GM12878 (cell line): Measurements from ENCODE around the gene GALK1. TPM values are rescaled to one million over a fixed set of nuclear protein-coding genes. Genes with fewer than 3 reads are reported as not detected.

Source experiments
- ATAC-seq: fragments of 200-7000 bp; cut with Tn5 transposase; 3 replicates; pipeline ENCODE4 v1.9.1; 2020; ENCODE audit warnings: mild to moderate bottlenecking, moderate library complexity
- BruUV-seq: library from RNA; stranded (reverse); fragments of 400-500 nt; replicated peaks from 2 replicates; lab custom pipeline; 2021; lab: Mats Ljungman, UMichigan
- CTCF ChIA-PET: fragments of 300-600 bp; sonication (Branson Sonifier 250); formaldehyde crosslinking; extraction: SDS; loops from one replicate; lab custom pipeline; 2021; ENCODE audit warnings: inconsistent platforms; lab: Yijun Ruan, JAX
- POLR2A ChIA-PET: fragments of 350-600 bp; formaldehyde crosslinking; extraction: SDS; loops from one replicate; lab custom pipeline; 2021; ENCODE audit warnings: inconsistent platforms; lab: Charles Lee
- RAD21 ChIA-PET: fragments of 300-600 bp; sonication (Branson Sonifier 250); formaldehyde crosslinking; loops from one replicate; lab custom pipeline; 2023; ENCODE audit warnings: antibody characterized with exemption; ENCODE audit not compliant: unreplicated experiment; lab: Charles Lee
- SMC1A ChIA-PET: fragments of 300-600 bp; sonication (Branson Sonifier 250); formaldehyde crosslinking; loops from one replicate; lab custom pipeline; 2023; ENCODE audit not compliant: unreplicated experiment, uncharacterized antibody; lab: Charles Lee
- DNase-seq: peaks from one replicate; pipeline ENCODE4 v3.0.0-alpha.2; 2011; ENCODE audit warnings: low read depth, low spot score
- FAIRE-seq: peaks from 3 replicates; lab custom pipeline; 2011; peaks lifted over from hg19 to GRCh38; lab: Jason Lieb, UNC
- H2AFZ ChIP-seq: 2 replicates; pipeline ENCODE4 v1.6.0; 2011; ENCODE audit warnings: low read depth, low read length, control low read depth; ENCODE audit not compliant: control insufficient read depth
- H3K27ac ChIP-seq: 2 replicates; pipeline ENCODE4 v1.5.1; 2011; ENCODE audit warnings: control low read depth; ENCODE audit not compliant: control insufficient read depth, insufficient read depth
- H3K27me3 ChIP-seq, 2 experiments: replicated peaks in 1 of 2; 2 replicates each; pipeline versions ENCODE4 v1.6.0 to v1.6.1; 2011; ENCODE audit warnings: low read length in 1 of 2; ENCODE audit not compliant: control insufficient read depth in 2 of 2, insufficient read depth in 2 of 2
- H3K36me3 ChIP-seq, 2 experiments: 2 replicates each; pipeline ENCODE4 v1.5.1; 2011; ENCODE audit warnings: low read length in 1 of 2; ENCODE audit not compliant: control insufficient read depth in 2 of 2, insufficient read depth in 2 of 2
- H3K4me1 ChIP-seq: 2 replicates; pipeline ENCODE4 v1.6.1; 2011; ENCODE audit warnings: mild to moderate bottlenecking, low read length, moderate library complexity, mixed read lengths; ENCODE audit not compliant: control insufficient read depth, insufficient read depth
- H3K4me2 ChIP-seq: 2 replicates; pipeline ENCODE4 v1.6.0; 2011; ENCODE audit warnings: control low read depth; ENCODE audit not compliant: control insufficient read depth, insufficient read depth
- H3K4me3 ChIP-seq: fragments of 200-600 bp; sonication (generic); 2 replicates; pipeline ENCODE4 v1.5.1; 2016
- H3K79me2 ChIP-seq: 2 replicates; pipeline ENCODE4 v1.6.0; 2011; ENCODE audit warnings: low read length; ENCODE audit not compliant: control insufficient read depth, insufficient read depth
- H3K9ac ChIP-seq: 2 replicates; pipeline ENCODE4 v1.8.0; 2011; ENCODE audit warnings: low read length, control low read depth, mixed read lengths; ENCODE audit not compliant: control insufficient read depth, insufficient read depth
- H3K9me3 ChIP-seq: replicated peaks from 3 replicates; pipeline ENCODE4 v1.5.1; 2011; ENCODE audit warnings: mild to moderate bottlenecking, low read length; ENCODE audit not compliant: control insufficient read depth, insufficient read depth
- H4K20me1 ChIP-seq: 2 replicates; pipeline ENCODE4 v1.6.0; 2011; ENCODE audit not compliant: control insufficient read depth, insufficient read depth
- BCL11A ChIP-seq: IDR thresholded peaks from 2 replicates; pipeline ENCODE4 v1.6.1; 2011; ENCODE audit warnings: low read depth, low read length
- CHD4 ChIP-seq: fragments of 200-600 bp; sonication (generic); IDR thresholded peaks from 2 replicates; pipeline ENCODE4 v1.6.1; 2016; ENCODE audit warnings: mild to moderate bottlenecking
- ETV6 ChIP-seq, 2 experiments: fragments of 450-650 bp in 1 of 2; IDR thresholded peaks in 1 of 2; conservative IDR thresholded peaks in 1 of 2; 2 replicates each; pipeline ENCODE4 v1.6.1; 2014; ENCODE audit warnings: antibody characterized with exemption in 1 of 2, borderline replicate concordance in 1 of 2, low read depth in 1 of 2, mild to moderate bottlenecking in 1 of 2, moderate library complexity in 1 of 2
- EZH2 ChIP-seq: IDR thresholded peaks from 2 replicates; pipeline ENCODE4 v1.6.1; 2012; ENCODE audit warnings: low read depth, mild to moderate bottlenecking, control low read depth, inconsistent platforms, low read length, borderline replicate concordance; ENCODE audit not compliant: control insufficient read depth
- HDGF ChIP-seq: fragments of 450-650 bp; IDR thresholded peaks from 2 replicates; pipeline ENCODE4 v1.6.1; 2016; ENCODE audit warnings: antibody characterized with exemption
- RB1 ChIP-seq: fragments of 450-650 bp; formaldehyde crosslinking; IDR thresholded peaks from 2 replicates; pipeline ENCODE4 v1.6.1; 2017; ENCODE audit warnings: mild to moderate bottlenecking, borderline replicate concordance
- SMC3 ChIP-seq: IDR thresholded peaks from 2 replicates; pipeline ENCODE4 v1.6.1; 2011; ENCODE audit warnings: low read length, improper control_type of control experiment, borderline replicate concordance
- ZNF207 ChIP-seq: fragments of 450-650 bp; IDR thresholded peaks from 2 replicates; pipeline ENCODE4 v1.6.1; 2014; ENCODE audit warnings: antibody characterized with exemption, mild to moderate bottlenecking, borderline replicate concordance
- ZNF217 ChIP-seq: fragments of 450-650 bp; IDR thresholded peaks from 2 replicates; pipeline ENCODE4 v1.6.1; 2017; ENCODE audit warnings: antibody characterized with exemption, mild to moderate bottlenecking
- ZNF274 ChIP-seq: IDR thresholded peaks from one replicate; pipeline ENCODE4 v1.8.0; 2011; ENCODE audit not compliant: insufficient read length, insufficient read depth
- WGBS: methylation state at CpG from one replicate; pipeline ENCODE4 v1.1.6; 2016; ENCODE audit warnings: low lambda C conversion rate; ENCODE audit not compliant: insufficient replicate concordance, insufficient coverage; ENCODE audit errors: missing lambda C conversion rate; 5-methylcytosine and 5-hydroxymethylcytosine counted together
- in situ Hi-C: fragments of 300-500 bp; cut with MboI; formaldehyde crosslinking; loops from 9 replicates; pipeline ENCODE4 v1.14.3; 2018; ENCODE audit warnings: mixed read lengths
- intact Hi-C: fragments of 100-400 bp; cut with micrococcal nuclease; formaldehyde crosslinking; loops from one replicate; pipeline ENCODE4 v1.14.2; 2022; ENCODE audit not compliant: unreplicated experiment
- polyA plus RNA-seq, 11 experiments: library from polyadenylated mRNA; depleted of rRNA in 4 of 11; unstranded in 6 of 11; stranded (reverse) in 5 of 11; fragments of >200 nt; fragmentation: Nextera tagmentation in 4 of 11; fragmentation: Illumina TruSeq in 1 of 11; extraction: Ambion mirVana in 4 of 11; extraction: Trizol in 1 of 11; gene quantifications; 1 replicate in 1 of 11; 2 replicates in 10 of 11; pipeline versions ENCODE4 v1.2.1 to v1.2.3, GENCODE V29; 2011 to 2016; ENCODE audit warnings: inconsistent platforms in 2 of 11, missing spikeins in 2 of 11, low read depth in 1 of 11
- total RNA-seq, 4 experiments: library from RNA; depleted of rRNA in 3 of 4; stranded (reverse); fragments of >200 nt in 3 of 4; fragmentation: Illumina TruSeq in 1 of 4; extraction: Trizol in 1 of 4; gene quantifications; 2 replicates each; pipeline versions ENCODE4 v1.2.1 to v1.2.3, GENCODE V29; 2013 to 2021
- TF ChIP-seq, protein P1 (sequence below): fragments of 450-650 bp; IDR thresholded peaks from 2 replicates; pipeline ENCODE4 v1.6.1; 2016; ENCODE audit warnings: mild to moderate bottlenecking, moderate library complexity, borderline replicate concordance
- TF ChIP-seq, protein P2 (sequence below): fragments of 450-650 bp; IDR thresholded peaks from 2 replicates; pipeline ENCODE4 v1.6.1; 2017; ENCODE audit warnings: mild to moderate bottlenecking, moderate library complexity
- TF ChIP-seq, protein P3 (sequence below): IDR thresholded peaks from 2 replicates; pipeline ENCODE4 v1.6.1; 2011; ENCODE audit warnings: borderline replicate concordance, low read depth, mild to moderate bottlenecking, moderate library complexity, low read length; ENCODE audit not compliant: insufficient read depth, poor library complexity, severe bottlenecking

The GALK1 gene
- total and polyA plus RNA-seq, 10 of the 15 experiments (the other 5 are each of a cell fraction or from before 2014, with no cell fraction given), result 0.21 to 43.8 (median 21.4) TPM

DNA sequence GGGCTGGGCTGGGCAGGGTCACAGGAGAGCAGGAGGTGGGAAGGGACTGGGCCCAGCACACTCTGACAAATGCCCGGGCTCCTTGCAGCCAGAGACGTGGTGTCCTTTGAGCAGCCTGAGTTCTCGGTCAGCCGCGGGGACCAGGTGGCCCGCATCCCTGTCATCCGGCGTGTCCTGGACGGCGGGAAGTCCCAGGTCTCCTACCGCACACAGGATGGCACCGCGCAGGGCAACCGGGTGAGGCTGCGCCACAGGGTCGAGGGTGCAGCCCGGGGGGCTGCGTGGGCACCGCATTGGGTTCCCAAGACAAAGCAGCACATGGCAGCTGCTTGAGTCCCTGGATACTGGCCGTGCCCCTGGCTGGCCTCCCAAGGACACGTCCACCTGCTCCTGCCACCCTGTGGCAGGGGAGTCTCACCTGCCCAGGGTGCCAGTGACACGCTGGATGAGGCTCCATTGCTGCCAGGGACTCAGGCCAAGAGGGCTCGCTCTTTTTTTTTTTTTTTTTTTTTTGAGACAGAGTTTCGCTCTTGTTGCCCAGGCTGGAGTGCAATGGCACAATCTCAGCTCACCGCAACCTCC is 21.3 kb downstream of the GALK1 start:
- ATAC-seq (no peak), DNase-seq (no peak), FAIRE-seq (no peak)
- H3K36me3 ChIP-seq, result no peaks in the 10 kb centered on the region
- no TSS peak for BruUV-seq
- no peak overlapping the region for H3K4me2 ChIP-seq
- intact Hi-C loops (no loop called here), in situ Hi-C loops (loop anchor here (5.0 to 10.0 kb wide), 2 partner anchors 109 to 316 kb away; partner anchors contain the start of gene SMIM5)
- no peak overlapping the region for H2AFZ ChIP-seq
- no peaks in the 10 kb centered on the region for H3K79me2 ChIP-seq
- H3K27ac ChIP-seq, result no peak overlapping the region
- H3K4me3 ChIP-seq, result no peak overlapping the region
- no peaks in the 10 kb centered on the region for H3K9me3 ChIP-seq
- H4K20me1 ChIP-seq, result no peaks in the 10 kb centered on the region
- H3K9ac ChIP-seq, result no peak overlapping the region
- no peaks in the 10 kb centered on the region for H3K27me3 ChIP-seq
- SMC1A ChIA-PET, result interaction anchor here (1.0 to 6.9 kb wide), 3 partner anchors 69 to 108 kb away, joined by 3 to 72 read pairs (median 3); no protein-coding TSS in a partner anchor
- no peaks in the 10 kb centered on the region for H3K4me1 ChIP-seq
- RAD21 ChIA-PET, result interaction anchor here (1.3 kb wide), 1 partner anchor 142 kb away, joined by 3 read pairs; no protein-coding TSS in a partner anchor
- WGBS, result 69% methylated on average over 24 of the region's 25 CpGs
- CTCF ChIA-PET, result interaction anchor here (0.9 to 10.6 kb wide), 6 partner anchors 9 to 142 kb away, joined by 3 to 336 read pairs (median 84); partner anchors contain the start of gene SMIM5
- POLR2A ChIA-PET, result interaction anchor here (0.6 kb wide), 1 partner anchor 30 kb away, joined by 8 read pairs; no protein-coding TSS in a partner anchor
- TF ChIP-seq CHD4, result no peak
- TF ChIP-seq, protein P1, sequence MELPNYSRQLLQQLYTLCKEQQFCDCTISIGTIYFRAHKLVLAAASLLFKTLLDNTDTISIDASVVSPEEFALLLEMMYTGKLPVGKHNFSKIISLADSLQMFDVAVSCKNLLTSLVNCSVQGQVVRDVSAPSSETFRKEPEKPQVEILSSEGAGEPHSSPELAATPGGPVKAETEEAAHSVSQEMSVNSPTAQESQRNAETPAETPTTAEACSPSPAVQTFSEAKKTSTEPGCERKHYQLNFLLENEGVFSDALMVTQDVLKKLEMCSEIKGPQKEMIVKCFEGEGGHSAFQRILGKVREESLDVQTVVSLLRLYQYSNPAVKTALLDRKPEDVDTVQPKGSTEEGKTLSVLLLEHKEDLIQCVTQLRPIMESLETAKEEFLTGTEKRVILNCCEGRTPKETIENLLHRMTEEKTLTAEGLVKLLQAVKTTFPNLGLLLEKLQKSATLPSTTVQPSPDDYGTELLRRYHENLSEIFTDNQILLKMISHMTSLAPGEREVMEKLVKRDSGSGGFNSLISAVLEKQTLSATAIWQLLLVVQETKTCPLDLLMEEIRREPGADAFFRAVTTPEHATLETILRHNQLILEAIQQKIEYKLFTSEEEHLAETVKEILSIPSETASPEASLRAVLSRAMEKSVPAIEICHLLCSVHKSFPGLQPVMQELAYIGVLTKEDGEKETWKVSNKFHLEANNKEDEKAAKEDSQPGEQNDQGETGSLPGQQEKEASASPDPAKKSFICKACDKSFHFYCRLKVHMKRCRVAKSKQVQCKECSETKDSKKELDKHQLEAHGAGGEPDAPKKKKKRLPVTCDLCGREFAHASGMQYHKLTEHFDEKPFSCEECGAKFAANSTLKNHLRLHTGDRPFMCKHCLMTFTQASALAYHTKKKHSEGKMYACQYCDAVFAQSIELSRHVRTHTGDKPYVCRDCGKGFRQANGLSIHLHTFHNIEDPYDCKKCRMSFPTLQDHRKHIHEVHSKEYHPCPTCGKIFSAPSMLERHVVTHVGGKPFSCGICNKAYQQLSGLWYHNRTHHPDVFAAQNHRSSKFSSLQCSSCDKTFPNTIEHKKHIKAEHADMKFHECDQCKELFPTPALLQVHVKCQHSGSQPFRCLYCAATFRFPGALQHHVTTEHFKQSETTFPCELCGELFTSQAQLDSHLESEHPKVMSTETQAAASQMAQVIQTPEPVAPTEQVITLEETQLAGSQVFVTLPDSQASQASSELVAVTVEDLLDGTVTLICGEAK, result no peak
- TF ChIP-seq, protein P2, sequence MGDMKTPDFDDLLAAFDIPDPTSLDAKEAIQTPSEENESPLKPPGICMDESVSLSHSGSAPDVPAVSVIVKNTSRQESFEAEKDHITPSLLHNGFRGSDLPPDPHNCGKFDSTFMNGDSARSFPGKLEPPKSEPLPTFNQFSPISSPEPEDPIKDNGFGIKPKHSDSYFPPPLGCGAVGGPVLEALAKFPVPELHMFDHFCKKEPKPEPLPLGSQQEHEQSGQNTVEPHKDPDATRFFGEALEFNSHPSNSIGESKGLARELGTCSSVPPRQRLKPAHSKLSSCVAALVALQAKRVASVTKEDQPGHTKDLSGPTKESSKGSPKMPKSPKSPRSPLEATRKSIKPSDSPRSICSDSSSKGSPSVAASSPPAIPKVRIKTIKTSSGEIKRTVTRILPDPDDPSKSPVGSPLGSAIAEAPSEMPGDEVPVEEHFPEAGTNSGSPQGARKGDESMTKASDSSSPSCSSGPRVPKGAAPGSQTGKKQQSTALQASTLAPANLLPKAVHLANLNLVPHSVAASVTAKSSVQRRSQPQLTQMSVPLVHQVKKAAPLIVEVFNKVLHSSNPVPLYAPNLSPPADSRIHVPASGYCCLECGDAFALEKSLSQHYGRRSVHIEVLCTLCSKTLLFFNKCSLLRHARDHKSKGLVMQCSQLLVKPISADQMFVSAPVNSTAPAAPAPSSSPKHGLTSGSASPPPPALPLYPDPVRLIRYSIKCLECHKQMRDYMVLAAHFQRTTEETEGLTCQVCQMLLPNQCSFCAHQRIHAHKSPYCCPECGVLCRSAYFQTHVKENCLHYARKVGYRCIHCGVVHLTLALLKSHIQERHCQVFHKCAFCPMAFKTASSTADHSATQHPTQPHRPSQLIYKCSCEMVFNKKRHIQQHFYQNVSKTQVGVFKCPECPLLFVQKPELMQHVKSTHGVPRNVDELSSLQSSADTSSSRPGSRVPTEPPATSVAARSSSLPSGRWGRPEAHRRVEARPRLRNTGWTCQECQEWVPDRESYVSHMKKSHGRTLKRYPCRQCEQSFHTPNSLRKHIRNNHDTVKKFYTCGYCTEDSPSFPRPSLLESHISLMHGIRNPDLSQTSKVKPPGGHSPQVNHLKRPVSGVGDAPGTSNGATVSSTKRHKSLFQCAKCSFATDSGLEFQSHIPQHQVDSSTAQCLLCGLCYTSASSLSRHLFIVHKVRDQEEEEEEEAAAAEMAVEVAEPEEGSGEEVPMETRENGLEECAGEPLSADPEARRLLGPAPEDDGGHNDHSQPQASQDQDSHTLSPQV, result no peak
- TF ChIP-seq SMC3, result no peak
- no peak for TF ChIP-seq ETV6 (conservative IDR thresholded peaks at IDR 0.05 in 1 of 2, IDR thresholded peaks at IDR 0.05 in 1 of 2; ENCODE audit: borderline replicate concordance in 1 of 2, low read depth in 1 of 2)
- TF ChIP-seq ZNF217, result no peak
- no peak for TF ChIP-seq ZNF207
- TF ChIP-seq, protein P3, sequence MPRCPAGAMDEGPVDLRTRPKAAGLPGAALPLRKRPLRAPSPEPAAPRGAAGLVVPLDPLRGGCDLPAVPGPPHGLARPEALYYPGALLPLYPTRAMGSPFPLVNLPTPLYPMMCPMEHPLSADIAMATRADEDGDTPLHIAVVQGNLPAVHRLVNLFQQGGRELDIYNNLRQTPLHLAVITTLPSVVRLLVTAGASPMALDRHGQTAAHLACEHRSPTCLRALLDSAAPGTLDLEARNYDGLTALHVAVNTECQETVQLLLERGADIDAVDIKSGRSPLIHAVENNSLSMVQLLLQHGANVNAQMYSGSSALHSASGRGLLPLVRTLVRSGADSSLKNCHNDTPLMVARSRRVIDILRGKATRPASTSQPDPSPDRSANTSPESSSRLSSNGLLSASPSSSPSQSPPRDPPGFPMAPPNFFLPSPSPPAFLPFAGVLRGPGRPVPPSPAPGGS, result no peak
- no peak for TF ChIP-seq BCL11A
- TF ChIP-seq ZNF274, result no peak
- TF ChIP-seq EZH2, result no peak
- no peak for TF ChIP-seq HDGF
- no peak for TF ChIP-seq RB1
